HUDEP-2 (cell line): Measurements from ENCODE around the gene TRPM5.
A peak's percentile ranks its signal among the peaks of the same experiment; 100 is the strongest.

Source experiments
- DNase-seq, 76 experiments: peaks; one replicate each; lab custom pipeline; 2025; ENCODE audit not compliant: unreplicated experiment in 76 of 76; lab: John Stamatoyannopoulos, UW

Gene TRPM5

GRCh38 chr11:2409611-2410468, 34.5 kb downstream of the TRPM5 start:
- DNase-seq, result no peak

- no peak for DNase-seq
Measured at GRCh38 chr11:2409126-2409525, 35.2 kb downstream of the TRPM5 start.

- no peak for DNase-seq
Measured at GRCh38 chr11:2408671-2409070, 35.6 kb downstream of the TRPM5 start.

- DNase-seq, result no peak
Measured at GRCh38 chr11:2406878-2407410, 37.4 kb downstream of the TRPM5 start.

- DNase-seq, result no peak
Measured at GRCh38 chr11:2406451-2406850, 37.9 kb downstream of the TRPM5 start.

- DNase-seq, result no peak
Measured at GRCh38 chr11:2404735-2405196, 39.5 kb downstream of the TRPM5 start.

- no peak for DNase-seq
Measured at GRCh38 chr11:2402890-2403645, 41.2 kb downstream of the TRPM5 start.

- DNase-seq, result no peak
Measured at GRCh38 chr11:2402106-2402505, 42.2 kb downstream of the TRPM5 start.

GRCh38 chr11:2401436-2401984, 42.8 kb downstream of the TRPM5 start:
- DNase-seq, result no peak

- DNase-seq, result no peak
Measured at GRCh38 chr11:2400762-2401435, 43.4 kb downstream of the TRPM5 start.

GRCh38 chr11:2400069-2400761, 44.1 kb downstream of the TRPM5 start, which contains the start of gene TSSC4:
TSSC4 (plus strand) TSS chr11:2400750; CDS start chr11:2402634, 1,884 bp downstream.
- peak in 75 of 76 experiments; percentile 48 to 100 (median 99) for DNase-seq

GRCh38 chr11:2399488-2400068, 44.7 kb downstream of the TRPM5 start:
- DNase-seq, result no peak

GRCh38 chr11:2398664-2399355, 45.5 kb downstream of the TRPM5 start:
- DNase-seq, result peak in 2 of 76 experiments; percentile 9 to 13

GRCh38 chr11:2397005-2397404, 47.3 kb downstream of the TRPM5 start:
- no peak for DNase-seq

- no peak for DNase-seq
Measured at GRCh38 chr11:2396471-2396870, 47.8 kb downstream of the TRPM5 start.

GRCh38 chr11:2395856-2396255, 48.5 kb downstream of the TRPM5 start:
- no peak for DNase-seq

GRCh38 chr11:2395211-2395730, 49.0 kb downstream of the TRPM5 start:
- DNase-seq, result no peak

GRCh38 chr11:2394818-2395105, 49.6 kb downstream of the TRPM5 start:
- DNase-seq, result no peak
